ENCODE results near the gene THSD4.

THSD4 gene

GRCh38 chr15:71146580-71146982 lies 31.3 kb downstream of the THSD4 start:
- TF ChIP-seq, protein P1, sequence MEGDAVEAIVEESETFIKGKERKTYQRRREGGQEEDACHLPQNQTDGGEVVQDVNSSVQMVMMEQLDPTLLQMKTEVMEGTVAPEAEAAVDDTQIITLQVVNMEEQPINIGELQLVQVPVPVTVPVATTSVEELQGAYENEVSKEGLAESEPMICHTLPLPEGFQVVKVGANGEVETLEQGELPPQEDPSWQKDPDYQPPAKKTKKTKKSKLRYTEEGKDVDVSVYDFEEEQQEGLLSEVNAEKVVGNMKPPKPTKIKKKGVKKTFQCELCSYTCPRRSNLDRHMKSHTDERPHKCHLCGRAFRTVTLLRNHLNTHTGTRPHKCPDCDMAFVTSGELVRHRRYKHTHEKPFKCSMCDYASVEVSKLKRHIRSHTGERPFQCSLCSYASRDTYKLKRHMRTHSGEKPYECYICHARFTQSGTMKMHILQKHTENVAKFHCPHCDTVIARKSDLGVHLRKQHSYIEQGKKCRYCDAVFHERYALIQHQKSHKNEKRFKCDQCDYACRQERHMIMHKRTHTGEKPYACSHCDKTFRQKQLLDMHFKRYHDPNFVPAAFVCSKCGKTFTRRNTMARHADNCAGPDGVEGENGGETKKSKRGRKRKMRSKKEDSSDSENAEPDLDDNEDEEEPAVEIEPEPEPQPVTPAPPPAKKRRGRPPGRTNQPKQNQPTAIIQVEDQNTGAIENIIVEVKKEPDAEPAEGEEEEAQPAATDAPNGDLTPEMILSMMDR (IDR thresholded peaks at IDR 0.05): no peak

- TF ChIP-seq, protein P1 (IDR thresholded peaks at IDR 0.05): no peak
These were observed 32.8 kb downstream of the THSD4 start for GRCh38 chr15:71148048-71148447.

GRCh38 chr15:71149646-71150557 lies 34.6 kb downstream of the THSD4 start:
- TF ChIP-seq, protein P1 (IDR thresholded peaks at IDR 0.05): no peak

DNA sequence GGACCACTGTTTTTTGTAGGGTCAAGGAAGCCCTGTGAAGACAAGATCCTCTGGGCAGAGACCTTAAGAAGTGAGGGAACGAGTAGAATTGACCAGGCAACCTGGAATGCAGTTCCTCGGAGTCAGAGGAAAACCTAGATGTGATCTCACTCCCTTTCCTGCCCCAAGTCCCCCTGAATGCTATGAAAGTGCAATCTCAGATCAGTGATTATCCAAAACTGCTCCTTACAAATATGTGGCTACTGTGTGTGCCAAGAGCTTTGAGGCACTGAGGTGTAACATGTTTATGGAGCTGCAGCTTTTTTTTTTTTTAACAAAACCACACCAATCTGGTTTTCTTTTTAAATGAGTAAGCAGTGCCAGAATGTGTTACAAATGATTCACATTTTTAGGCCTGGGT lies 35.8 kb downstream of the THSD4 start:
- TF ChIP-seq, protein P1 (IDR thresholded peaks at IDR 0.05): no peak

GRCh38 chr15:71152542-71152941 lies 37.3 kb downstream of the THSD4 start:
- TF ChIP-seq, protein P1 (IDR thresholded peaks at IDR 0.05): no peak

DNA sequence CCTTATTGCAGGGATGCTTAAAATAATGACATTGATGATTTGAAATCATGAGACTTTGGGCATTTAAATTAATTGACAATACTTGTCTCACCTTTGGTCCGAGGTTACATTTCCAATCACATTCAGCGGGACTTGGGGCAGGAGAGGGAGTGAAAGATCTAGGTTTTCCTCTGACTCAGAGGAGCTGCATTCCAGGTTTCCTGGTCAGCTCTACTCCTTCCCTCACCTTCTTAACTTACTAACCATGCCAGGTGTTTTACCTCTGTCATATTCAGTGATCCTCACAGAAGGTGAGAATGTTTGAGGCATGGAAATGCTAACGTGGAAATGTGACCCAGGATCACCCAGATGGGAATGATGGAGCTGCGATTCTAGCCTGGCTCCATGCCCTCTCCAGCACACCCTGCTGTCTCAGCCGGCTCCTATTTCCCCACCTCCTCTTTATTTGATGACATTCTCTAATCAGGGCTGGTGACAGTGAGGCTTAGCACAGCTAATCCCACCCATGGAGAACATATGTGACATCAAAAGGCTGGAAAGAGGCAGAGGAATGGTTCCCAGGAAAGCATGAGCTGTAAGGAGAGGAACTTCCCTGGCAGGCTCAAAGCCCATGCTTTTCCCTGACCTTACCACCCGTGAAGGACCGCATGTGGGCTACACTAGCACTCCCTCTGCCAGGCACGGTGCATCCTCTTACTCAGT lies 38.7 kb downstream of the THSD4 start:
- TF ChIP-seq, protein P1 (IDR thresholded peaks at IDR 0.05): no peak

DNA sequence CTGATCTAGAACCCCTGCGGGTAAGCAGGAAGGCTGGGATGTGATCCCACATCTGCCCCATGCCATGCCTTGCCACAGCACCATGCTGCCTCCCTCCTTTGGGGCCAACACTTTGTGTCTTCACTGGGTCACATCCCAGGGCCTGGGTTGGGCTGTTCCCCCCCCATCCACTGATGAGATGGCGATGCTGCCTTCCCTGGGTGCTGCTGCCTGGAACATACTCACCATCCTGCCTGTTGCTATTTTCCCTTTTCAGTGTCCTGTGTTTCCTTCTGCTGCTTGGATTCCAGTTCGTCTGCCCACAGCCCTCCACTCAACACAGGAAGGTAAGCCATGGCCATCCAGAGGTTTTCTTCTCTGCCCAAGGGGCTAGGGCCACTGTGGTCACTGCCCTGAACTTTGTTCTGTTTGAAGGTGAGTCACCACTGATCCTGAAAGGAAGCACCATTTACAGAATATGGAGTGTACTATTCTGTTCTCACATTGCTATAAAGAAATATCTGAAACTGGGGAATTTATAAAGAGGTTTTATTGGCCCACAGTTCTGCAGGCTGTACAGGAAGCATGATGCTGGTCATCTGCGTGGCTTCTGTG lies 39.4 kb downstream of the THSD4 start:
- TF ChIP-seq, protein P1 (IDR thresholded peaks at IDR 0.05): no peak

Data from LNCAP (cell line).